HepG2 (cell line): ENCODE measurements around the gene PAPPA2. TPM values are rescaled to one million over a fixed set of nuclear protein-coding genes. Genes with fewer than 3 reads are reported as not detected.

Experiments used
- ATAC-seq: fragments of 200-7000 bp; cut with Tn5 transposase; 3 replicates; pipeline ENCODE4 v1.9.1; 2020; ENCODE audit warnings: mild to moderate bottlenecking, moderate library complexity
- BruUV-seq: library from RNA; stranded (reverse); fragments of 400-500 nt; replicated peaks from 2 replicates; lab custom pipeline; 2021; lab: Mats Ljungman, UMichigan
- CTCF ChIA-PET: fragments of 300-600 bp; formaldehyde crosslinking; extraction: SDS; loops from one replicate; lab custom pipeline; 2021; ENCODE audit warnings: low total read pairs, inconsistent platforms, low intra/inter-chr PET ratio; lab: Yijun Ruan, JAX
- POLR2A ChIA-PET: fragments of 350-600 bp; sonication (Branson Sonifier 250); formaldehyde crosslinking; loops from one replicate; lab custom pipeline; 2020; ENCODE audit warnings: antibody characterized with exemption, inconsistent platforms; lab: Yijun Ruan, JAX
- DNase-seq: peaks from one replicate; pipeline ENCODE4 v3.0.0-alpha.2; 2015; ENCODE audit warnings: low spot score
- FAIRE-seq: peaks from 3 replicates; lab custom pipeline; 2011; peaks lifted over from hg19 to GRCh38; lab: Jason Lieb, UNC
- H2AFZ ChIP-seq: one replicate; pipeline ENCODE4 v1.6.1; 2011; ENCODE audit warnings: low read length, inconsistent platforms
- H3K27ac ChIP-seq: fragments of 300-600 bp; 3 replicates; pipeline ENCODE4 v1.8.0; 2011; ENCODE audit warnings: mixed run types, mild to moderate bottlenecking, mixed read lengths, low read length, inconsistent platforms; ENCODE audit not compliant: insufficient read depth; ENCODE audit errors: extremely low read length
- H3K27me3 ChIP-seq, 2 experiments: fragments of 200-600 bp in 1 of 2; 2 replicates in 1 of 2; 3 replicates in 1 of 2; pipeline versions ENCODE4 v1.6.0 to v1.8.0; 2011; ENCODE audit warnings: low read length in 2 of 2, mild to moderate bottlenecking in 2 of 2, moderate library complexity in 2 of 2, inconsistent platforms in 1 of 2; ENCODE audit not compliant: insufficient read depth in 2 of 2, control insufficient read depth in 1 of 2
- H3K36me3 ChIP-seq, 2 experiments: fragments of 200-600 bp in 1 of 2; replicated peaks in 1 of 2; 2 replicates in 1 of 2; 3 replicates in 1 of 2; pipeline versions ENCODE4 v1.5.1 to v1.8.0; 2011; ENCODE audit warnings: low read length in 2 of 2, inconsistent platforms in 1 of 2; ENCODE audit not compliant: insufficient read depth in 2 of 2, control insufficient read depth in 1 of 2
- H3K4me1 ChIP-seq: 2 replicates; pipeline ENCODE4 v1.5.1; 2012; ENCODE audit warnings: low read length, inconsistent platforms; ENCODE audit not compliant: insufficient read depth
- H3K4me2 ChIP-seq: 2 replicates; pipeline ENCODE4 v1.6.0; 2011; ENCODE audit warnings: low read depth, low read length, inconsistent platforms
- H3K4me3 ChIP-seq, 3 experiments: fragments of 200-600 bp in 1 of 3; sonication (generic), shearing (Covaris generic) in 1 of 3; replicated peaks in 1 of 3; 2 replicates each; pipeline ENCODE4 v1.5.1; 2011 to 2016; ENCODE audit warnings: low read length in 3 of 3, inconsistent platforms in 2 of 3, low read depth in 2 of 3, mild to moderate bottlenecking in 2 of 3, control low read depth in 1 of 3, mixed read lengths in 1 of 3; ENCODE audit not compliant: insufficient read depth in 1 of 3
- H3K79me2 ChIP-seq: one replicate; pipeline ENCODE4 v1.6.1; 2011; ENCODE audit warnings: low read length, inconsistent platforms; ENCODE audit not compliant: insufficient read depth
- H3K9ac ChIP-seq: 2 replicates; pipeline ENCODE4 v1.6.0; 2011; ENCODE audit warnings: mild to moderate bottlenecking, low read depth, low read length, inconsistent platforms; ENCODE audit not compliant: insufficient read depth
- H3K9me3 ChIP-seq: 2 replicates; pipeline ENCODE4 v1.5.1; 2012; ENCODE audit warnings: mild to moderate bottlenecking, low read length
- H4K20me1 ChIP-seq: 2 replicates; pipeline ENCODE4 v1.6.0; 2011; ENCODE audit warnings: inconsistent platforms, mild to moderate bottlenecking, low read length, moderate library complexity; ENCODE audit not compliant: insufficient read depth
- CBX1 ChIP-seq: IDR thresholded peaks from one replicate; pipeline ENCODE4 v1.6.1; 2016; ENCODE audit warnings: antibody characterized with exemption, low read depth
- DMTF1 ChIP-seq: sonication (generic); formaldehyde crosslinking; IDR thresholded peaks from 2 replicates; pipeline ENCODE4 v1.4.0; 2020; ENCODE audit warnings: mild to moderate bottlenecking, missing genetic modification reagents
- IRX3 ChIP-seq: sonication (generic); formaldehyde crosslinking; IDR thresholded peaks from 2 replicates; pipeline ENCODE4 v1.8.1; 2023; ENCODE audit warnings: mild to moderate bottlenecking, low read depth, missing genetic modification reagents, borderline replicate concordance
- MXD4 ChIP-seq: IDR thresholded peaks from 2 replicates; pipeline ENCODE4 v1.6.1; 2016; ENCODE audit warnings: mild to moderate bottlenecking, missing biosample characterization, missing genetic modification reagents
- MZF1 ChIP-seq: sonication (generic); formaldehyde crosslinking; IDR thresholded peaks from 2 replicates; pipeline ENCODE4 v1.8.1; 2023; ENCODE audit warnings: mild to moderate bottlenecking, missing genetic modification reagents, borderline replicate concordance
- NFE2 ChIP-seq: sonication (generic); formaldehyde crosslinking; IDR thresholded peaks from 2 replicates; pipeline ENCODE4 v1.4.0; 2020; ENCODE audit warnings: missing genetic modification reagents
- PTBP1 ChIP-seq: fragments of 200-400 bp; formaldehyde crosslinking; IDR thresholded peaks from 2 replicates; pipeline ENCODE4 v1.6.1; 2018; ENCODE audit warnings: low read length, low read depth; ENCODE audit not compliant: poor library complexity, severe bottlenecking
- TSC22D2 ChIP-seq: sonication (generic); formaldehyde crosslinking; IDR thresholded peaks from 2 replicates; pipeline ENCODE4 v1.5.1; 2020; ENCODE audit warnings: missing genetic modification reagents, mild to moderate bottlenecking, borderline replicate concordance
- WIZ ChIP-seq: sonication (generic); formaldehyde crosslinking; IDR thresholded peaks from 2 replicates; pipeline ENCODE4 v1.5.1; 2020; ENCODE audit warnings: mild to moderate bottlenecking, missing genetic modification reagents
- ZMYM4 ChIP-seq: sonication (generic); formaldehyde crosslinking; IDR thresholded peaks from 2 replicates; pipeline ENCODE4 v1.8.1; 2023; ENCODE audit warnings: mild to moderate bottlenecking, missing genetic modification reagents
- ZNF766 ChIP-seq: sonication (generic); formaldehyde crosslinking; IDR thresholded peaks from 2 replicates; pipeline ENCODE4 v1.5.0; 2020; ENCODE audit warnings: missing genetic modification reagents, borderline replicate concordance
- WGBS: methylation state at CpG from one replicate; pipeline ENCODE4 v1.1.6; 2017; ENCODE audit warnings: low lambda C conversion rate; 5-methylcytosine and 5-hydroxymethylcytosine counted together
- in situ Hi-C: cut with HindIII; loops from 2 replicates; pipeline ENCODE4 v1.10.0; 2017; ENCODE audit warnings: low pct_unique_long_range_greater_than_20kb; ENCODE audit not compliant: extremely low pct_ligation_motif_present
- intact Hi-C: fragments of 100-400 bp; cut with micrococcal nuclease; formaldehyde crosslinking; loops from one replicate; pipeline ENCODE4 v1.10.0; 2022; ENCODE audit not compliant: unreplicated experiment
- polyA plus RNA-seq, 8 experiments: library from polyadenylated mRNA; depleted of rRNA in 3 of 8; stranded (reverse) in 7 of 8; unstranded in 1 of 8; fragments of >200 nt; fragmentation: Illumina TruSeq in 4 of 8; extraction: Trizol in 4 of 8; gene quantifications; 2 replicates each; pipeline versions ENCODE4 v1.2.1 to v1.2.3, GENCODE V29; 2011 to 2016; ENCODE audit warnings: low read depth in 4 of 8, missing spikeins in 1 of 8, mixed read lengths in 1 of 8; ENCODE audit not compliant: insufficient read depth in 1 of 8
- total RNA-seq, 5 experiments: library from RNA; depleted of rRNA; stranded (reverse); fragments of >200 nt; fragmentation: Illumina TruSeq; extraction: Trizol; gene quantifications; 2 replicates each; pipeline ENCODE4 v1.2.3, GENCODE V29; 2016; ENCODE audit warnings: low read depth in 1 of 5
- TF ChIP-seq, protein P1 (sequence below): sonication (generic); formaldehyde crosslinking; IDR thresholded peaks from 2 replicates; pipeline ENCODE4 v1.4.0; 2020; ENCODE audit warnings: missing genetic modification reagents
- TF ChIP-seq, protein P2 (sequence below): sonication (generic); formaldehyde crosslinking; IDR thresholded peaks from 2 replicates; pipeline ENCODE4 v1.5.0; 2020; ENCODE audit warnings: mild to moderate bottlenecking, missing genetic modification reagents
- TF ChIP-seq, protein P3 (sequence below): sonication (generic); formaldehyde crosslinking; IDR thresholded peaks from 2 replicates; pipeline ENCODE4 v1.8.1; 2023; ENCODE audit warnings: missing genetic modification reagents, mild to moderate bottlenecking, borderline replicate concordance

PAPPA2 gene
- total and polyA plus RNA-seq, 2 of the 13 experiments (the other 11 are each of a cell fraction or from before 2014, with no cell fraction given), result 0.01 TPM; not detected in 1

DNA sequence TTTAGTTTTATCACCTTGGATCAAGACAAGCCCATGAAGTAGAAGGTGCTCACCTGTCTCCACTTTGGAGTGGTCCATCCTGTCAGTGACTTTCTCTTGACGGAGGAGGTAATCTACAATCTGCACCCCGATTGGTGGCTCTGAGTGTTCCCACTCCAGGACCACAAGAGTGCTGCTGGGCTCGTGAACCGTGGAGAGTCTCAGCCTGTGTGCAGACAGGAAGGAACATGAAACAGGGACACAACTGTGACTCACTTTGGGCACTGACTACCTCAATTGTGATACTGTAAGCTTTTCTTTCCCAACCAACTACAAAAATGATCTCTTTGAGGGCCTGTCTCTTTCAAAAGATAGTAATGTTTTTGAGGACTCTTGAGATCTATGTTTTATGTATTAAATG is 421.3 kb downstream of the PAPPA2 start:
- Histone ChIP-seq H4K20me1 (no peaks in the 10 kb centered on the region), H3K9me3 (no peaks in the 10 kb centered on the region), H3K79me2 (no peaks in the 10 kb centered on the region), H3K4me1 (no peaks in the 10 kb centered on the region), H3K27ac (no peak overlapping the region), H3K4me3 (no peak overlapping the region), H3K9ac (no peak overlapping the region), H3K36me3 (no peaks in the 10 kb centered on the region), H3K4me2 (no peak overlapping the region), H3K27me3 (no peaks in the 10 kb centered on the region; a peak in 2 of 5 replicates), H2AFZ (no peak overlapping the region)
- in situ Hi-C loops, result loop anchor here (5.0 to 25.0 kb wide), 3 partner anchors 327 to 903 kb away; no protein-coding TSS in a partner anchor
- no TSS peak for BruUV-seq
- CTCF ChIA-PET, result no interaction called here
- no peak for ATAC-seq
- FAIRE-seq, result no peak
- WGBS, result 4% methylated on average over 4 of the region's 4 CpGs
- intact Hi-C loops, result no loop called here
- POLR2A ChIA-PET, result no interaction called here
- DNase-seq, result no peak
- TF ChIP-seq DMTF1 (no peak), WIZ (CRISPR knock-in tag) (no peak), ZMYM4 (CRISPR knock-in tag) (no peak), IRX3 (CRISPR knock-in tag) (no peak), ZNF766 (CRISPR knock-in tag) (no peak), NFE2 (CRISPR knock-in tag) (no peak), TSC22D2 (no peak), MXD4 (CRISPR knock-in tag) (no peak), MZF1 (CRISPR knock-in tag) (no peak), CBX1 (no peak), PTBP1 (no peak)
- TF ChIP-seq, protein P1, sequence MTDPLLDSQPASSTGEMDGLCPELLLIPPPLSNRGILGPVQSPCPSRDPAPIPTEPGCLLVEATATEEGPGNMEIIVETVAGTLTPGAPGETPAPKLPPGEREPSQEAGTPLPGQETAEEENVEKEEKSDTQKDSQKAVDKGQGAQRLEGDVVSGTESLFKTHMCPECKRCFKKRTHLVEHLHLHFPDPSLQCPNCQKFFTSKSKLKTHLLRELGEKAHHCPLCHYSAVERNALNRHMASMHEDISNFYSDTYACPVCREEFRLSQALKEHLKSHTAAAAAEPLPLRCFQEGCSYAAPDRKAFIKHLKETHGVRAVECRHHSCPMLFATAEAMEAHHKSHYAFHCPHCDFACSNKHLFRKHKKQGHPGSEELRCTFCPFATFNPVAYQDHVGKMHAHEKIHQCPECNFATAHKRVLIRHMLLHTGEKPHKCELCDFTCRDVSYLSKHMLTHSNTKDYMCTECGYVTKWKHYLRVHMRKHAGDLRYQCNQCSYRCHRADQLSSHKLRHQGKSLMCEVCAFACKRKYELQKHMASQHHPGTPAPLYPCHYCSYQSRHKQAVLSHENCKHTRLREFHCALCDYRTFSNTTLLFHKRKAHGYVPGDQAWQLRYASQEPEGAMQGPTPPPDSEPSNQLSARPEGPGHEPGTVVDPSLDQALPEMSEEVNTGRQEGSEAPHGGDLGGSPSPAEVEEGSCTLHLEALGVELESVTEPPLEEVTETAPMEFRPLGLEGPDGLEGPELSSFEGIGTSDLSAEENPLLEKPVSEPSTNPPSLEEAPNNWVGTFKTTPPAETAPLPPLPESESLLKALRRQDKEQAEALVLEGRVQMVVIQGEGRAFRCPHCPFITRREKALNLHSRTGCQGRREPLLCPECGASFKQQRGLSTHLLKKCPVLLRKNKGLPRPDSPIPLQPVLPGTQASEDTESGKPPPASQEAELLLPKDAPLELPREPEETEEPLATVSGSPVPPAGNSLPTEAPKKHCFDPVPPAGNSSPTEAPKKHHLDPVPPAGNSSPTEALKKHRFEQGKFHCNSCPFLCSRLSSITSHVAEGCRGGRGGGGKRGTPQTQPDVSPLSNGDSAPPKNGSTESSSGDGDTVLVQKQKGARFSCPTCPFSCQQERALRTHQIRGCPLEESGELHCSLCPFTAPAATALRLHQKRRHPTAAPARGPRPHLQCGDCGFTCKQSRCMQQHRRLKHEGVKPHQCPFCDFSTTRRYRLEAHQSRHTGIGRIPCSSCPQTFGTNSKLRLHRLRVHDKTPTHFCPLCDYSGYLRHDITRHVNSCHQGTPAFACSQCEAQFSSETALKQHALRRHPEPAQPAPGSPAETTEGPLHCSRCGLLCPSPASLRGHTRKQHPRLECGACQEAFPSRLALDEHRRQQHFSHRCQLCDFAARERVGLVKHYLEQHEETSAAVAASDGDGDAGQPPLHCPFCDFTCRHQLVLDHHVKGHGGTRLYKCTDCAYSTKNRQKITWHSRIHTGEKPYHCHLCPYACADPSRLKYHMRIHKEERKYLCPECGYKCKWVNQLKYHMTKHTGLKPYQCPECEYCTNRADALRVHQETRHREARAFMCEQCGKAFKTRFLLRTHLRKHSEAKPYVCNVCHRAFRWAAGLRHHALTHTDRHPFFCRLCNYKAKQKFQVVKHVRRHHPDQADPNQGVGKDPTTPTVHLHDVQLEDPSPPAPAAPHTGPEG, result no peak
- TF ChIP-seq, protein P2, sequence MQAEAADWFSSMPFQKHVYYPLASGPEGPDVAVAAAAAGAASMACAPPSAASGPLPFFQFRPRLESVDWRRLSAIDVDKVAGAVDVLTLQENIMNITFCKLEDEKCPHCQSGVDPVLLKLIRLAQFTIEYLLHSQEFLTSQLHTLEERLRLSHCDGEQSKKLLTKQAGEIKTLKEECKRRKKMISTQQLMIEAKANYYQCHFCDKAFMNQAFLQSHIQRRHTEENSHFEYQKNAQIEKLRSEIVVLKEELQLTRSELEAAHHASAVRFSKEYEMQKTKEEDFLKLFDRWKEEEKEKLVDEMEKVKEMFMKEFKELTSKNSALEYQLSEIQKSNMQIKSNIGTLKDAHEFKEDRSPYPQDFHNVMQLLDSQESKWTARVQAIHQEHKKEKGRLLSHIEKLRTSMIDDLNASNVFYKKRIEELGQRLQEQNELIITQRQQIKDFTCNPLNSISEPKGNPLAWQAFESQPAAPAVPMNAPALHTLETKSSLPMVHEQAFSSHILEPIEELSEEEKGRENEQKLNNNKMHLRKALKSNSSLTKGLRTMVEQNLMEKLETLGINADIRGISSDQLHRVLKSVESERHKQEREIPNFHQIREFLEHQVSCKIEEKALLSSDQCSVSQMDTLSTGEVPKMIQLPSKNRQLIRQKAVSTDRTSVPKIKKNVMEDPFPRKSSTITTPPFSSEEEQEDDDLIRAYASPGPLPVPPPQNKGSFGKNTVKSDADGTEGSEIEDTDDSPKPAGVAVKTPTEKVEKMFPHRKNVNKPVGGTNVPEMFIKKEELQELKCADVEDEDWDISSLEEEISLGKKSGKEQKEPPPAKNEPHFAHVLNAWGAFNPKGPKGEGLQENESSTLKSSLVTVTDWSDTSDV (CRISPR knock-in tag), result no peak
- TF ChIP-seq, protein P3, sequence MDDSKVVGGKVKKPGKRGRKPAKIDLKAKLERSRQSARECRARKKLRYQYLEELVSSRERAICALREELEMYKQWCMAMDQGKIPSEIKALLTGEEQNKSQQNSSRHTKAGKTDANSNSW (CRISPR knock-in tag), result no peak
